GM18870 (cell line): Measurements from ENCODE around the gene ABO.
"Not testable (repeated sequence)": the region's sequence is repeated elsewhere in the genome, so short reads cannot be mapped to it uniquely, and the experiment has no call there.

Experiments
- ATAC-seq: cut with Tn5 transposase; IDR thresholded peaks from one replicate; pipeline ENCODE4 v1.9.1; 2021; ENCODE audit warnings: moderate library complexity; ENCODE audit not compliant: unreplicated experiment

ABO gene

GRCh38 chr9:133290751-133291302, 15.8 kb upstream of the ABO start:
- ATAC-seq, result no peak

DNA sequence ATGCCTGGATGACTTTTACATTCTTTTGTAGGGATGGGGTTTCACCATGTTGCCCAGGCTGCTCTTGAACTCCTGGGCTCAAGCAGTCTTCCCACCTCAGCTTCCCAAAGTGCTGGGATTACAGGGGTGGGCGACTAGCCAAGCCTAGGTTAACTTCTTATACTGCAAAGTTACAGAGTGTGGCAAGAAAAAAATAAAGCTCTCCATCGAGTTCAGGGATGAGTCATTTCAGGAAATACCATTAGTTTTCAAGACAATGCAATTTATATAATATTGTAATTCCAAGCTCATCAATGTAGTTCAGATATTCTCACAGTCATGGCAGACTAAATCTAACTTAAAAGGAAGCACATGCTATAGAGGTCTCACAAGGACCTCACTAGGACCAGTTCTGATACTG, 11.5 kb upstream of the ABO start:
- ATAC-seq, result no peak

GRCh38 chr9:133285252-133285775, 10.3 kb upstream of the ABO start:
- ATAC-seq, result no peak

DNA sequence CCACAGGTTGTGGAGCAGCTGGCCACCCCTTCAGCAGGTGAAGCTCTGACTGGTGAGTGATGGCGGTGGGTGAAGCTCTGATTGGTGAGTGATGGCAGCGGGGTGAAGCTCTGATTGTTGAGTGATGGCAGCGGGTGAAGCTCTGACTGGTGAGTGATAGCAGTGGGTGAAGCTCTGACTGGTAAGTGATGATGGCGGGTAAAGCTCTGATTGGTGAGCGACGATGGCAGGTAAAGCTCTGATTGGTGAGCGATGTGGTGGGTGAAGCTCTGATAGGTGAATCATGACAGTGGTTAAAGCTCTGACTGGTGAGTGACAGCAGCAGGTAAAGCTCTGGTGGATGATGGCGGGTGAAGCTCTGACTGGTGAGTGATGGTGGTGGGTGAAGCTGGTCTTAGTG, 9.4 kb upstream of the ABO start:
- ATAC-seq, result no peak

DNA sequence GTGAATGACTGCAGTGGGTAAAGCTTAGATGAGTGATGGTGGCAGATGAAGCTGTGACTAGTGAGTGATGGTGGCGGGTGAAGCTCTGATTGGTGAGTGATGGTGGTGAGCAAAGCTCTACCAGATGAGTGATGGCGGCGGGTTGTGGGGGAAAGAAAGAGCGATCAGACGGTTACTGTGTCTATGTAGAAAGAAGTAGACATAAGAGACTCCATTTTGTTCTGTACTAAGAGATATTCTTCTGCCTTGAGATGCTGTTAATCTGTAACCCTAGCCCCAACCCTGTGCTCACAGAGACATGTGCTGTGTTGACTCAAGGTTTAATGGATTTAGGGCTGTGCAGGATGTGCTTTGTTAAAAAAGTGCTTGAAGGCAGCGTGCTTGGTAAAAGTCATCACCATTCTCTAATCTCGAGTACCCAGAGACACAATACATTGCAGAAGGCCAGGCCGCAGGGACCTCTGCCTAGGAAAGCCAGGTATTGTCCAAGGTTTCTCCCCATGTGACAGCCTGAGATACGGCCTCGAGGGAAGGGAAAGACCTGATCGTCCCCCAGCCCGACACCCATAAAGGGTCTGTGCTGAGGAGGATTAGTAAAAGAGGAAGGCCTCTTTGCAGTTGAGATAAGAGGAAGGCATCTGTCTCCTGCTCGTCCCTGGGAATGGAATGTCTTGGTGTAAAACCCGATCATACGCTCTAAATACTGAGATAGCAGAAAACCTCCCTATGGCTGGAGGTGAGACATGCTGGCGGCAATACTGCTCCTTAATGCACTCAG, 8.4 kb upstream of the ABO start:
- ATAC-seq, result not testable (repeated sequence)

GRCh38 chr9:133282464-133283238, 7.7 kb upstream of the ABO start:
- ATAC-seq, result no peak

DNA sequence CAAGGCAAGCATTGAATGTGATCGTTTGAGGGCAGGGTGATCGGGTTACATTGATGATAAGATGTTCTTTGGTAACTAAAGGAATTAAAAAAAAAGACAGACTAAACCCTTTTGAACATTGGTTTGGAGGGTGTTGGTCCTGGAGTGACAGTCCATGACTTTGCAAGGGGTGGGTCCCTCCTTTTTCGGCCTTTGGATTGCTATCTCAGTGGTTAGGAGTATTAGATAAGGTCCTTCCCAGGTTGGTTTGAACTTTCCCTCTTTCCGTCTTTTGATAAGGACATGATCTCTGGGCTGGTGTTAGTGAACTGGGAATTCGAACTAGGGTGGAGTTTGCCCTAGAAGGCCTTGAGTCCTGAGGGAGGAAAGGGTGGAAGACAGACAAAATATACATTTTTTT, 5.4 kb upstream of the ABO start:
- no peak for ATAC-seq

DNA sequence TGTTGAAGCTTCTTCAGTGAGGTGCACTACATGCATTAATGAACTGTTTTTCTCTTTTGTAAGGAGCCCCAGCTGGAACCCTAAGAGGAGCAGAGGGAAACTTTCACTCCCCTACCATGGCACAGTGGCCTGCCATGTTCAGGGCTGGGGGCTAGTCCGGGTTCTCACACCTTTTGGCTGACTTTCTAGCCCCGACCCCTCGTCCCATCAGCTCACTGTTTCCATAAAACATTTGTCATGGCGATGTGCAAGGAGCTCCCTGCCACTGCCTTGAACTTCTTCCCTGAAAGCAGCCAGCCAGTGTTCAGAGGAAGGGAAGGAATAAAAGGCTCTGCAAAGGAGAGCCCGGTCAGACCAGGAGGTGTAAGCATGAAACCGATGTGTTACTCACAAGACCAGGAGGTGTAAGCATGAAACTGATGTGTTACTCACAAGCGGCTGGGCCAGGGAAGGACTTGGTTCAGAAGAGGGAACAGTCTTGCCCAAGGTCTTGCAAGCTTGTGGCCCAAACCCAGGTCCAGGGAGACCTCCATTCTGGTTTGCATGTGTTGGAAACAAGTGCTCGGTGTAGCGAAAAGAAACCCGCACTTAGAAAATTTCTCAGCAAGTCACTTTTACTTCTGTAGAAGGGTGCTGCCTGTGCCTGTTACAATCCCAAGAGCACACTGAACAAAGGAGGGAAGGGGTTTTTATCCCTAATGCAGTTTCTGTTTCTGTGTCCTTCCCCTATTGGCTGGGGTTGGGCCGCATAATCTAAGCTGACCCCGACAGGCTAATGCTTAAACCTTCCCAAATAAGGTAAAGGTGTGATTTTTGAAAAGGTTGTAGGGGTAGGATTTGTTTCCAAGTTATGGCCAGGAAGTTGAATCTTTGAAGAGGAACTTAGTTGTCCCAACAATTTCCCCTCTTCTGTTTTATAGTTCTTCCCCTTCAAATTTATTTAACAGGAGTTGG, 3.4 kb upstream of the ABO start:
- ATAC-seq, result no peak

DNA sequence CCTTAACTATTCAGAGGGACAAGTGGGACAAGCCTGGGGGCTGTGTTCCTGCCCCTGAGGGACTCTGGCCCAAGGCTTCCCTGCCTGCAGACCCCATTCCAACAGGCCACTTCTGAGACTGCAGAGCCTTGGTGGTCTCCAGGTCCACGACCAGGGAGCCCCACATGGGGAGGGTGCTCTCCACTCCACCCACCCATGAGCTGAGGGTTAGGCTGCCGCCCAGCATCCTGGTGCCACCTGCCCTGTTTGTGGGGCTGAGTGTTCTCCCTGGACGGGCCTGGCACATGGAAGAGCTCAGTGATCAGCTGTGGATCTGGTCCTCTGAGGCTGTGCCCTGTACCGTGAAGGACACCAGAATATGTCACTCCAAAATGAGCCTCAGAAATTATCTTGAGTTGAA, 2.5 kb upstream of the ABO start:
- no peak for ATAC-seq

- ATAC-seq, result no peak
Observed at GRCh38 chr9:133276923-133277322, 1.9 kb upstream of the ABO start.

DNA sequence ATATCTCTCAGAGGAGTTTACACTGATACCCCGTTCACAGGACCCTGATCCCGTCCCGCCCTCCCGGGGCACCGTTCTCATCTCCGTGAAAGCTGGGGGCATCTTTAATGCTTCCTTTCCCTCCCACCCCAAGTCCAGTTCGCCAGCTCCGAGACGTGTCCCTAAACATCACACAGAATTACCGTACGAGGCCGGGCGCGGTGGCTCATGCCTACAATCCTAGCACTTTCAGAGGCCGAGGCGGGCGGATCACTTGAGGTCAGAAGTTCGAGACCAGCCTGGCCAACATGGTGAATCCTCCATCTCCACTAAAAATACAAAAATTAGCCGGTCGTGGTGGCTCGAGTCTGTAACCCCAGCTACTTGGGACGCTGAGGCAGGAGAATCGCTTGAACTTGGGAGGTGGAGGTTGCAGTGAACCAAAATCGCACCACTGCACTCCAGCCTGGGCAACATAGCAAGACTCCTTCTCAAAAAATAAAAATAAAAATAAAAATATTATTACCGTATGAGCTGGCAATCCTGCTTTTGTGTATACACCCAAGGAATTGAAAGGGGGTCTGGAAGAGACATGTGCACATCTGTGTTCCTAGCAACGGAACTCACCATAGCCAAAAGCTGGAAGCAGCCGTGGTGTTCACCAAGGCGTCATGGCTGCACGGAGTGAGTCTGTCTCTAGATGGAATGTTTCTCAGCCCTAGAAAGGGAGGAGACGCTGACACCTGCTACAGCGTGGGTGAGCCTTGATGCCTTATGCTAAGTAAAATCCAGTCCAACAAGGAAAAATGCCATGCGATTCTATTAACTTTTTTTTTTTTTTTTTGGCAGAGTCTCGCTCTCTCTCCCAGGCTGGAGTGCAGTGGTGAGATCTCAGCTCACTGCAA, 1.2 kb upstream of the ABO start:
- no peak for ATAC-seq

DNA sequence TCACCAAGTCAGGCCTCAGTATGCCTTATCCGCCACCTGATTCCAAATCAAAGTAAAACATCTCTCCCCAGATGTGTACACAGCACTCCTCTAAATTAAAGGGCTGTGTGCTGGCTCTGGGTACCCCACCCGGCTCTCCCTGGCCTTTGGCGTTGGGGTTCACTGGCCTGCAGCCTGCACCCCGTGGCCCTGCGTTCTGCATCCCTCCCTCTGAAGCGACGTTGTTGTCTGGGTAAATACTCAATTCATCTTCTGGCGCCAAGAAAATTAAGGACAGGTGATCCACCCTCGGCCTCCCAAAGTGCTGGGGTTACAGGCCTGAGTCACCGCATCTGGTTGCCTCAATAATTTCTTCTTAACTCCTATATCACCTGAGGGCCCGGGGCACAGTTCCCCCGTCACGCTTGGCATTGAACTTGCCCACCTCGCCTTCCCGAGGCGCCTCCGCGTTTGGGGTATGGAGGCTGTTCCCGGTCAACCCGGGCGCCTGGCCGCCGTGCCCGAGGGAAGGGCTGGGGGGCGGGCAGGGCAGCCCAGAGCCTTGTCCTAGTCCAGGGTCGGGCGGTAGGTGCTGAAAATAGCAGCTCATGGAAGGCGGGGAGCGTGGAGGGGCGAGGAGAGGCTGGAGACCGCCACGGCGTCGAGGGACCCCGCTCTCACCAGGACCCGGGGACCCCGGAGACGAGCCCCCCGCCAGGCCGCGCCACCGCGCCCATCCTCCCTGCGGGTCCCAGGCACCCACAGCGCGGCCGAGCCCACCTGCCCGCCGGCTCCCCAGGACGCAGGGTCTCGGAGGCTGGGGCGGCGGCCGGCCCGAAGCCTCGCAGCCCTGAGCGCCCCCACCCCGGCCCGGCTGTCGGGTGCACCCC, 531 bp downstream of the ABO start:
- no peak for ATAC-seq

- no peak for ATAC-seq
Observed at GRCh38 chr9:133273819-133274218, 1.2 kb downstream of the ABO start.

GRCh38 chr9:133273098-133273497, 1.9 kb downstream of the ABO start:
- no peak for ATAC-seq

GRCh38 chr9:133269537-133270362, 5.3 kb downstream of the ABO start:
- no peak for ATAC-seq

DNA sequence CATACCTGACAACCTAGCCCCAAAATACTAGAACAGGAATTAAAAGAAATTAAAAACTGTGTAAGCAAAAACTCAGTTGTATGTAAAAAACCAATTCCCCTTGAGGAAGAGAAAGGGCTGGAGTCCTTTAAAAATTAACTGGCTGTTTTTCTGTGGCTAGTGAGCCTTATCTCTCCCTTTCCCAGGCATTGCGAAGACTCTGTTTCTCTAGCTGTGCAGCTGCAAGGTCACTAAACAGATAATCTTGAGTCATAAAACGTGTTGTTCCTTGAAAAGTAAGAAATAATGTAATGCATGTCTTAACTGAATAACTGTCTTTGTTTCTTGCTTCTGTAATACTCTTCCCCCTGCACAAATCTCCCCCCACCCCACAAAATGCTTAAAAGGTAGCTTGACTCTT, 5.9 kb downstream of the ABO start:
- ATAC-seq, result not testable (repeated sequence)

DNA sequence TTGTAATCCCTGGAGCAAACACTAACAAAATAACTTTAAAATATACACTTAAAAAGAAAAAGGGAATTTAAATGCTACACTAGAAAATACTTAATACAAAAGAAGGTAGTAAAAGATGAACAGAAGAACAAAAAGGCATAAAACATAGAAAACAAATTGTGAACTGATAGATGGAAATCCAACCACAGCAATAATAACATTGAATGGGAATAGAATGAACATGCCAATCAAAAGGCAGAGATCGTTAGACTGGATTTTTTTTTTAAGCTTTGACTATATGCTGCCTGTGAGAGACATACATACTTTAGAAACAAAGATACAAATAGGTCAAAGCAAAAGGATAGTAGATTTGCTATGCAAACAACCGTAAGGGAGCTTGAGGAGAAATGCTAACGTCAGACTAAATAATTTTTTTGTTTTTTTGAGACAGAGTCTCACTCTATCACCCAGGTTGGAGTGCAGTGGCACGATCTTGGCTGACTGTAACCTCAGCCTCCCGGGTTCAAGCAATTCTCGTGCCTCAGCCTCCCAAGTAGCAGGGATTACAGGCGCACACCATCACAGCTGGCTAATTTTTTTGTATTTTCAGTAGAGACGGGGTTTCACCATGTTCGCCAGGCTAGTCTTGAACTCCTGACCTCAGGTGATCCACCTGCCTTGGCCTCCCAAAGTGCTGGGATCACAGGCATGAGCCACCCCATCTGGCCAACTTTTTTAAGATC, 6.5 kb downstream of the ABO start:
- no peak for ATAC-seq
